ENCODE results near the gene PCDHGB6.
"Not testable (repeated sequence)": the region's sequence is repeated elsewhere in the genome, so short reads cannot be mapped to it uniquely, and the experiment has no call there.

The PCDHGB6 gene

DNA sequence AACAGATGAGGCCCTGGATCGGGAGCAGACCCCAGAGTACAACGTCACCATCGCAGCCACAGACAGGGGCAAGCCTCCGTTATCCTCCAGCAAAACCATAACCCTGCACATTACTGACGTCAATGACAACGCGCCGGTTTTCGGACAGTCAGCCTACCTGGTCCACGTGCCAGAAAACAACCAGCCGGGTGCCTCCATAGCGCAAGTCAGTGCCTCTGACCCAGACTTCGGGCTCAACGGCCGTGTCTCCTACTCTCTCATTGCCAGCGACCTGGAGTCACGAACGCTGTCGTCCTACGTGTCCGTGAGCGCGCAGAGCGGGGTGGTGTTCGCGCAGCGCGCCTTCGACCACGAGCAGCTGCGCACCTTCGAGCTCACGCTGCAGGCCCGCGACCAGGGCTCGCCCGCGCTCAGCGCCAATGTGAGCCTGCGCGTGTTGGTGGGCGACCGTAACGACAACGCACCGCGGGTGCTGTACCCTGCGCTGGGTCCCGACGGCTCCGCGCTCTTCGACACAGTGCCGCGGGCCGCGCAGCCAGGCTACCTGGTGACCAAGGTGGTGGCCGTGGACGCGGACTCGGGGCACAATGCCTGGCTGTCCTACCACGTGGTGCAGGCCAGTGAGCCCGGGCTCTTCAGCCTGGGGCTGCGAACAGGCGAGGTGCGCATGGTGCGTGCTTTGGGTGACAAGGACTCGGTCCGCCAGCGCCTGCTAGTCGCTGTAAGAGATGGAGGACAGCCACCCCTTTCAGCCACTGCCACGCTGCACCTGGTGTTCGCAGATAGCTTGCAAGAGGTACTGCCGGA is 11.5 kb downstream of the PCDHGB6 start:
- DNase-seq, result no peak

DNA sequence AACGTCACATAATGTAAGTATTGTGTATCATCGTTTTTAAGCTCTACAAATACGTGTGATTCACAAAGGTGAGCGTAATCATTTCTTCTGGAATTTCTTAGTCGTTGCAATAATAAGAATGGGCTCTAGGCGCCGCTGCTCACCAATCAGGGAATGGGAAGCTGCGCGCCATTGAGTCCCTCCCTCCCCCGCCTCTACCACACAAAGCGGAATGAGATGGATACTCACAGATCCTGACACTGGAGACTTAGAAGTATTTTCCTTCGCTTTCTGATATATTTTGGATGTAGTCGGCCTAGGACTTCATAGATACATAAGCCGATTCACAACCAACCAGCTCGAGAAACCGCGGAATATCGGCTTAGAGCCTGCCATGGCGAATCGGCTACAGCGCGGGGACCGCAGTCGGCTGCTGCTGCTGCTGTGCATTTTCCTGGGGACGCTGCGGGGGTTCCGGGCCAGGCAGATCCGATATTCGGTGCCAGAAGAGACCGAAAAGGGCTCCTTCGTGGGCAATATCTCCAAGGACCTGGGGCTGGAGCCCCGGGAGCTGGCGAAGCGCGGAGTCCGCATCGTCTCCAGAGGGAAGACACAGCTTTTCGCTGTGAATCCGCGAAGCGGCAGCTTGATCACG is 13.2 kb downstream of the PCDHGB6 start, which contains the start of gene PCDHGA11:
PCDHGA11 (plus strand) TSS at position 197 of the 634 bp plus-strand sequence; CDS start at position 374, 177 bp downstream.
- no peak for DNase-seq

DNA sequence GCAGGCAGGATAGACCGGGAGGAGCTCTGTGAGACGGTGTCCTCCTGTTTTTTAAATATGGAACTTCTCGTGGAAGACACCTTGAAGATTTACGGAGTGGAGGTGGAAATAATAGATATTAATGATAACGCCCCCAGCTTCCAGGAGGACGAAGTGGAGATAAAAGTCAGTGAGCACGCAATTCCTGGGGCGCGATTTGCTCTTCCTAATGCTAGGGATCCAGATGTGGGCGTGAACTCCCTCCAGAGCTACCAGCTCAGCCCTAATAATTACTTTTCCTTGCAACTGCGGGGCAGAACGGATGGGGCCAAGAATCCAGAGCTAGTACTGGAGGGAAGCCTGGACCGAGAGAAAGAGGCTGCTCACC is 13.7 kb downstream of the PCDHGB6 start:
- DNase-seq, result no peak

DNA sequence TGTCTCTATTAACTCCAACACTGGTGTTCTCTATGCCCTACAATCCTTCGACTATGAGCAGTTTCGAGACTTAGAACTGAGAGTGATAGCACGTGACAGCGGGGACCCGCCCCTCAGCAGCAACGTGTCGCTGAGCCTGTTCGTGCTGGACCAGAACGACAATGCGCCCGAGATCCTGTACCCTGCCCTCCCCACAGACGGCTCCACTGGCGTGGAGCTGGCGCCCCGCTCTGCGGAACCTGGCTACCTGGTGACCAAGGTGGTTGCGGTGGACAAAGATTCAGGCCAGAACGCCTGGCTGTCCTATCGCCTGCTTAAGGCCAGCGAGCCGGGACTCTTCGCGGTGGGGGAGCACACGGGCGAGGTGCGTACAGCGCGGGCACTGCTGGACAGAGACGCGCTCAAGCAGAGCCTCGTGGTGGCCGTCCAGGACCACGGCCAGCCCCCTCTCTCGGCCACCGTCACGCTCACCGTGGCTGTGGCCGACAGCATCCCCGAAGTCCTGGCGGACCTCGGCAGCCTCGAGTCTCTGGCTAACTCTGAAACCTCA is 15.0 kb downstream of the PCDHGB6 start:
- no peak for DNase-seq

DNA sequence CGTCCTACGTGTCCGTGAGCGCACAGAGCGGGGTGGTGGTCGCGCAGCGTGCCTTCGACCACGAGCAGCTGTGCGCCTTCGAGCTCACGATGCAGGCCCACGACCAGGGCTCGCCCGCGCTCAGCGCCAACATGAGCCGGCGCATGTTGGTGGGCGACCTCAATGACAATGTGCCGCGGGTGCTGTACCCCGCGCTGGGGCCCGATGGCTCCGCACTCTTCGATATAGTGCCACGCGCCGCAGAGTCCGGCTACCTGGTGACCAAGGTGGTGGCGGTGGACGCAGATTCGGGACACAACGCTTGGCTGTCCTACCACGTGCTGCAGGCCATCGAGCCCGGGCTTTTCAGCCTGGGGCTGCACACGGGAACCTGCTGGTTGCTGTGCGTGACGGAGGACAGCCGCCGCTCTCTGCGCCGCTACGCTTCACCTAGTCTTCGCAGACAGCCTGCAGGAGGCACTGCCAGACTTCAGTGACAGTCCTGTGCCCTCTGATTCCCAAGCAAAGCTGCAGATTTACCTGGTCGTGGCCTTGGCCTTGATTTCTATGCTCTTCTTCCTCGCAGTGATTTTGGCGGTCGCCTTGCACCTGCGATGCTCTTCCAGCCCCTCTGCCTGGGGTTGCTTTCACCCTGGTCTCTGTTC is 20.1 kb downstream of the PCDHGB6 start:
- DNase-seq, result no peak

DNA sequence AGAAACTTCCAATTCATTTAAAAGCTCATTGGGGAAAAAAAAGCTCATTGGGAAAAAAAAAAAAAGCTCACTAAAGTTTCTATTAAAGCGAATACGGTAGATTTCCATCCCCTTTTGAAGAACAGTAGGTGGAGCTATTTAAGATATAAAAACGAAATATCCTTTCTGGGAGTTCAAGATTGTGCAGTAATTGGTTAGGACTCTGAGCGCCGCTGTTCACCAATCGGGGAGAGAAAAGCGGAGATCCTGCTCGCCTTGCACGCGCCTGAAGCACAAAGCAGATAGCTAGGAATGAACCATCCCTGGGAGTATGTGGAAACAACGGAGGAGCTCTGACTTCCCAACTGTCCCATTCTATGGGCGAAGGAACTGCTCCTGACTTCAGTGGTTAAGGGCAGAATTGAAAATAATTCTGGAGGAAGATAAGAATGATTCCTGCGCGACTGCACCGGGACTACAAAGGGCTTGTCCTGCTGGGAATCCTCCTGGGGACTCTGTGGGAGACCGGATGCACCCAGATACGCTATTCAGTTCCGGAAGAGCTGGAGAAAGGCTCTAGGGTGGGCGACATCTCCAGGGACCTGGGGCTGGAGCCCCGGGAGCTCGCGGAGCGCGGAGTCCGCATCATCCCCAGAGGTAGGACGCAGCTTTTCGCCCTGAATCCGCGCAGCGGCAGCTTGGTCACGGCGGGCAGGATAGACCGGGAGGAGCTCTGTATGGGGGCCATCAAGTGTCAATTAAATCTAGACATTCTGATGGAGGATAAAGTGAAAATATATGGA is 22.7 kb downstream of the PCDHGB6 start, which contains the start of gene PCDHGA12:
PCDHGA12 (plus strand) TSS at position 176 of the 782 bp plus-strand sequence; CDS start at position 429, 253 bp downstream.
- DNase-seq, result no peak

DNA sequence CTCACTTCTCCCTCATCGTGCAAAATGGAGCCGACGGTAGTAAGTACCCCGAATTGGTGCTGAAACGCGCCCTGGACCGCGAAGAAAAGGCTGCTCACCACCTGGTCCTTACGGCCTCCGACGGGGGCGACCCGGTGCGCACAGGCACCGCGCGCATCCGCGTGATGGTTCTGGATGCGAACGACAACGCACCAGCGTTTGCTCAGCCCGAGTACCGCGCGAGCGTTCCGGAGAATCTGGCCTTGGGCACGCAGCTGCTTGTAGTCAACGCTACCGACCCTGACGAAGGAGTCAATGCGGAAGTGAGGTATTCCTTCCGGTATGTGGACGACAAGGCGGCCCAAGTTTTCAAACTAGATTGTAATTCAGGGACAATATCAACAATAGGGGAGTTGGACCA is 23.5 kb downstream of the PCDHGB6 start:
- DNase-seq, result no peak

DNA sequence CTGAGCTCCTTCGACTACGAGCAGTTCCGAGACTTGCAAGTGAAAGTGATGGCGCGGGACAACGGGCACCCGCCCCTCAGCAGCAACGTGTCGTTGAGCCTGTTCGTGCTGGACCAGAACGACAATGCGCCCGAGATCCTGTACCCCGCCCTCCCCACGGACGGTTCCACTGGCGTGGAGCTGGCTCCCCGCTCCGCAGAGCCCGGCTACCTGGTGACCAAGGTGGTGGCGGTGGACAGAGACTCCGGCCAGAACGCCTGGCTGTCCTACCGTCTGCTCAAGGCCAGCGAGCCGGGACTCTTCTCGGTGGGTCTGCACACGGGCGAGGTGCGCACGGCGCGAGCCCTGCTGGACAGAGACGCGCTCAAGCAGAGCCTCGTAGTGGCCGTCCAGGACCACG is 24.5 kb downstream of the PCDHGB6 start:
- not testable (repeated sequence) for DNase-seq

DNA sequence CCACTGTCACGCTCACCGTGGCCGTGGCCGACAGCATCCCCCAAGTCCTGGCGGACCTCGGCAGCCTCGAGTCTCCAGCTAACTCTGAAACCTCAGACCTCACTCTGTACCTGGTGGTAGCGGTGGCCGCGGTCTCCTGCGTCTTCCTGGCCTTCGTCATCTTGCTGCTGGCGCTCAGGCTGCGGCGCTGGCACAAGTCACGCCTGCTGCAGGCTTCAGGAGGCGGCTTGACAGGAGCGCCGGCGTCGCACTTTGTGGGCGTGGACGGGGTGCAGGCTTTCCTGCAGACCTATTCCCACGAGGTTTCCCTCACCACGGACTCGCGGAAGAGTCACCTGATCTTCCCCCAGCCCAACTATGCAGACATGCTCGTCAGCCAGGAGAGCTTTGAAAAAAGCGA is 24.9 kb downstream of the PCDHGB6 start:
- DNase-seq, result not testable (repeated sequence)

DNA sequence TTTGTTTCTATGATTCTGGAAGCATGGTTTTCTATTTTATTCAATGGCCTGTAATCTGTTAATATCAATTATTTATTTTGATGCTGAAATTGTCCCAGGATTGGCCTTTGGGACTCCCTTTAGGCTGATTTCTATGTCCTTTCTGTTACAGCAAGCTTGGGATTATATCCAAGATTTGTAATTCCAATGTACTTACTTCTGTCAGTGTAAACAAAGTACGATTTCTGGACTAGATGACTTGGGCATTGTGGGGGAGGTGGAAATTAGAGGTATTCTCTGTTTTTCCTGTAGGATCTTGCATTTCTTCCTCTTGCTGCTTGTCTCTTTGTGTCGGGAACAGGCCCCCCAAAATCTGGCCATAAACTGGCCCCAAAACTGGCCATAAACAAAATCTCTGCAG is 26.2 kb downstream of the PCDHGB6 start:
- no peak for DNase-seq

DNA sequence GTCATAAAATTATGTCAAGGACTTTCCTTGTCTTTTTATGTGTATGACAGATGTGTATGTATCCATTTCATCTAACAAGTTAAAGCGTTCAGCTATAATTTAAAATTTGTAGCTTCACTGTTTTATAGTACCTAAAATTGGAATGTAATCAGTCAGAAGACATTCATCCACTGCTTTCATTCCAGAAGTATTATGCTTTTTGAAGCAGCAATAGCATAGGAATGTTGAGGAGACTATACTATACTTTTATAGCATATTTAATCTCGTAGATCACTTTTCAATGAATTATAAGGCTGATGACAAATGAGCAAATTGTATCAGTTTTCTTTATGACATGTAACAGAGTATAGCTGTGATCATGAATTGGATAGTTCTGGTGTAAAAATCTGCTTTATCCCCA is 29.4 kb downstream of the PCDHGB6 start:
- no peak for DNase-seq

DNA sequence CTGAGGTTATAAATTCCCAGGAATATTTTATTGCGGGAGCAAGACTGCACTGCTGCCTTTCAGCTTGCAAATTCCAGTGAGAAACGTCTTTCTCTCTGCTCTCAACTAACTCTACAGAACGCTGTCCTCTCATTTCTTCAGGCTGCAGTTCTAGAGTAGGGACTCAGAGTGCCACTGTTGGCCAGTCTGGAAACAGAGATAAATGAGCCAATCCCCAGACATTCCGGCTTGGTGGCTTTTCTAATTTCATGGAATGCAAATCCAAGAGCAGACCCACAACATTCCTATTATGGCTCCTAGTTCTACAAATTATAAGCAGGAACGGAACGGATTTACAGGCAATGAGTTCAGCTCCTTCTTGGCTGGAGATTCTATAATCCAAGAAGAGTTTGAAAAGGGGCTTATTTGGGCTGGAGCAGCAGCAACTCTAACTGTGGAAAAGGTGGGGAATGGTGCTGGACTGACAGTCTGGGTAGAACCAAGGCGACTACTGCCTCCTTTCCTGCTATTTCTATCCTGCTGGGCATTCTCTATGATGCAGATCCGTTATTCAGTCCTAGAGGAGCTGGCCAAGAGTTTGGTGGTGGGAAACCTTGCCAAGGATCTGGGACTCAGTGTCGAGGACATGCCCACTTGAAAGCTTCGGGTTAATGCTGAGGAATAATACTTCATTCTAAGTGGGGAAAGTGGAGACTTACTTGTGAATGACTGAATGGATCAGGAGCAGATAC is 31.8 kb downstream of the PCDHGB6 start:
- no peak for DNase-seq

DNA sequence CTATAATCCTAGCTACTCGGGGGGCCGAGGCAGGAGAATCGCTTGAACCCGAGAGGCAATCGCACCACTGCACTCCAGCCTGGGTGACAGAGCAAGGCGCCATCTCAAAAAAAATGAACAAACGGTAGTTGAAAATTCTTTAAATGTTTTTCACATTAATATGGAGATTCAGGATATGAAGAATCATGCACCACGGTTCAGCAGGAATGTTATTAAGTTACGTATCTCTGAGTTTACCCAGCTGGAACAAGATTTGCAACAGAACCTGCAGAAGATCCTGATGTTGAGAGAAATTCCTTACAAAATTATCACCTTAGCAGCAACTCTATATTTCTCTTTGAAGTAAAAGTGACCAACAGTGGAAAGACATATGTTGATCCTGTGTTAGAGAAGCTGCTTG is 32.5 kb downstream of the PCDHGB6 start:
- DNase-seq, result peak; percentile 55

DNA sequence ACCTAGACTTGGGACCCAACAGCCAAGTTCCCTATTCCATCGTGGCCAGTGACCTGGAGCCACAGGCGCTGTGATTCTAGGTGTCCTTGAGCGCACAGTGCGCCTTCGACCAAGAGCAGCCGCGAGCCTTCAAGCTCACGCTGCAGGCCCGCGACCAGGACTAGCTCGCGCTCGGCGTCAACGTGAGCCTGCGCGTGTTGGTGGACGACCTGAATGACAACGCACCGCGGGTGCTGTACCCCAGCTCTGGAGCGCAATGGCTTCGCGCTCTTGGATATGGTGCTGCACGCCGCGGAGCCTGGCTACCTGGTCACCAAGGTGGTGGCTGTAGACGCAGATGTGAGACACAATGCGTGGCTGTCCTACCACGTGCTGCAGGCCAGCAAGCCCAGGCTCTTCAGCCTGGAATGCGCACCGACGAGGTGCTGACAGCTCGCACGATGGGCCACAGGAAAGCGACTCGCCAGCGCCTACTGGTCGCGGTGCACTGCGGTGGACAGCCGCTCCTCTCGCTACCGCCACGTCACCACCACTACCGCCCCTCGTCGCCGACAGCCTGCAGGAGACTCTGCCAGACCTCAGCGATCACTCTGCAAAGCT is 33.9 kb downstream of the PCDHGB6 start:
- no peak for DNase-seq

Data from kidney glomerular epithelial cell (primary cell).